ENCODE results near the gene SPTAN1.

Gene SPTAN1

DNA sequence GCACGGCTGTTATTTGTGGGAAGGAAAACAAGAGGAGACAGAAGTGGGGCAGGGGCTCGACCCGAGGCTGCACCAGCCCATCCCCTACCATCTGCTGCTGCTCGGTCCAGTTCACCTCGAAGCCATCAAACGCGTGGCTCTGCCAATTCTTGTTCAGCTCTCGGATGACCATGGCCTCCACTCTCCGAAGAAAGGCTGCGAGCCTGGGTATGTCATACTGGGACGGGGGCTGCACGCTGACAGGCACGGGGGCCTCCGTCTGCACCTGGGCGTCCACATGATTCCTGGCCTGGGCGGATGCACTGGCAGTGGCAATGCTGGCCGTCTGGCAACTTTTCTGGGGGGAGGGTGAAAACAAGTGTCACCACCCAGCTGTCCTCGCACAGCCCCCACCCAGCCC, 88.2 kb downstream of the SPTAN1 start:
- Histone ChIP-seq H3K27ac (ENCODE audit: low read depth, low read length, poor library complexity, severe bottlenecking) (no peak overlapping the region), H3K9me2 (ENCODE audit: low read depth, low read length) (no peaks in the 10 kb centered on the region), H3K27me3 (ENCODE audit: insufficient read depth, low read length) (no peaks in the 10 kb centered on the region), H3K9ac (ENCODE audit: low read length) (no peak overlapping the region), H4K20me1 (ENCODE audit: insufficient read depth, low read length) (no peaks in the 10 kb centered on the region), H3K79me2 (ENCODE audit: insufficient read depth, low read length) (no peaks in the 10 kb centered on the region), H3K4me2 (ENCODE audit: low read length) (no peak overlapping the region), H3F3A (ENCODE audit: insufficient read depth, low read length) (no peaks in the 10 kb centered on the region), H3K4me3 (ENCODE audit: low read depth, low read length, poor library complexity, severe bottlenecking) (no peak overlapping the region), H3K36me3 (ENCODE audit: insufficient read depth, low read length) (peaks cover 43% of the 10 kb centered on the region), H2AFZ (ENCODE audit: low read length) (no peak overlapping the region), H3K4me1 (ENCODE audit: insufficient read depth, low read length, severe bottlenecking) (peaks cover 21% of the 10 kb centered on the region), H3K9me3 (ENCODE audit: low read length) (no peaks in the 10 kb centered on the region)
- TF ChIP-seq, protein P1, sequence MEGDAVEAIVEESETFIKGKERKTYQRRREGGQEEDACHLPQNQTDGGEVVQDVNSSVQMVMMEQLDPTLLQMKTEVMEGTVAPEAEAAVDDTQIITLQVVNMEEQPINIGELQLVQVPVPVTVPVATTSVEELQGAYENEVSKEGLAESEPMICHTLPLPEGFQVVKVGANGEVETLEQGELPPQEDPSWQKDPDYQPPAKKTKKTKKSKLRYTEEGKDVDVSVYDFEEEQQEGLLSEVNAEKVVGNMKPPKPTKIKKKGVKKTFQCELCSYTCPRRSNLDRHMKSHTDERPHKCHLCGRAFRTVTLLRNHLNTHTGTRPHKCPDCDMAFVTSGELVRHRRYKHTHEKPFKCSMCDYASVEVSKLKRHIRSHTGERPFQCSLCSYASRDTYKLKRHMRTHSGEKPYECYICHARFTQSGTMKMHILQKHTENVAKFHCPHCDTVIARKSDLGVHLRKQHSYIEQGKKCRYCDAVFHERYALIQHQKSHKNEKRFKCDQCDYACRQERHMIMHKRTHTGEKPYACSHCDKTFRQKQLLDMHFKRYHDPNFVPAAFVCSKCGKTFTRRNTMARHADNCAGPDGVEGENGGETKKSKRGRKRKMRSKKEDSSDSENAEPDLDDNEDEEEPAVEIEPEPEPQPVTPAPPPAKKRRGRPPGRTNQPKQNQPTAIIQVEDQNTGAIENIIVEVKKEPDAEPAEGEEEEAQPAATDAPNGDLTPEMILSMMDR (IDR thresholded peaks at IDR 0.05; ENCODE audit: low read length) = no peak
- TF ChIP-seq EZH2 (IDR thresholded peaks at IDR 0.05; ENCODE audit: borderline replicate concordance, low read length) = no peak

- Histone ChIP-seq H3K36me3 (ENCODE audit: insufficient read depth, low read length) (peaks cover 21% of the 10 kb centered on the region), H2AFZ (ENCODE audit: low read length) (no peak overlapping the region), H3K9me2 (ENCODE audit: low read depth, low read length) (no peaks in the 10 kb centered on the region), H3K79me2 (ENCODE audit: insufficient read depth, low read length) (no peaks in the 10 kb centered on the region), H3K27ac (ENCODE audit: low read depth, low read length, poor library complexity, severe bottlenecking) (peak overlapping the region; percentile 79), H3K4me3 (ENCODE audit: low read depth, low read length, poor library complexity, severe bottlenecking) (no peak overlapping the region), H3K27me3 (ENCODE audit: insufficient read depth, low read length) (no peaks in the 10 kb centered on the region), H3K9me3 (ENCODE audit: low read length) (no peaks in the 10 kb centered on the region), H3K4me1 (ENCODE audit: insufficient read depth, low read length, severe bottlenecking) (peaks cover 21% of the 10 kb centered on the region), H3K4me2 (ENCODE audit: low read length) (no peak overlapping the region), H3F3A (ENCODE audit: insufficient read depth, low read length) (no peaks in the 10 kb centered on the region), H3K9ac (ENCODE audit: low read length) (no peak overlapping the region), H4K20me1 (ENCODE audit: insufficient read depth, low read length) (no peaks in the 10 kb centered on the region)
- TF ChIP-seq EZH2 (IDR thresholded peaks at IDR 0.05; ENCODE audit: borderline replicate concordance, low read length) = no peak
- TF ChIP-seq, protein P1 (IDR thresholded peaks at IDR 0.05; ENCODE audit: low read length) = no peak
Measured at GRCh38 chr9:128642675-128643245, 90.4 kb downstream of the SPTAN1 start.

GRCh38 chr9:128643519-128644300, 91.3 kb downstream of the SPTAN1 start:
- Histone ChIP-seq H3K4me3 (ENCODE audit: low read depth, low read length, poor library complexity, severe bottlenecking) (peak overlapping the region; percentile 23), H3K9ac (ENCODE audit: low read length) (peak overlapping the region; percentile 51; the same call in 1 of the 2 replicates), H3K79me2 (ENCODE audit: insufficient read depth, low read length) (no peaks in the 10 kb centered on the region), H3K27me3 (ENCODE audit: insufficient read depth, low read length) (no peaks in the 10 kb centered on the region), H2AFZ (ENCODE audit: low read length) (no peak overlapping the region), H3K36me3 (ENCODE audit: insufficient read depth, low read length) (peaks cover 16% of the 10 kb centered on the region), H3K27ac (ENCODE audit: low read depth, low read length, poor library complexity, severe bottlenecking) (peak overlapping the region; percentile 79), H3K4me1 (ENCODE audit: insufficient read depth, low read length, severe bottlenecking) (peaks cover 21% of the 10 kb centered on the region), H4K20me1 (ENCODE audit: insufficient read depth, low read length) (no peaks in the 10 kb centered on the region), H3K9me2 (ENCODE audit: low read depth, low read length) (no peaks in the 10 kb centered on the region), H3K9me3 (ENCODE audit: low read length) (no peaks in the 10 kb centered on the region), H3F3A (ENCODE audit: insufficient read depth, low read length) (no peaks in the 10 kb centered on the region), H3K4me2 (ENCODE audit: low read length) (peak overlapping the region; percentile 56)
- TF ChIP-seq, protein P1 (IDR thresholded peaks at IDR 0.05; ENCODE audit: low read length) = no peak
- no peak for TF ChIP-seq EZH2 (IDR thresholded peaks at IDR 0.05; ENCODE audit: borderline replicate concordance, low read length)

All from OCI-LY1 (cell line).